Upper lobe of left lung (tissue), 6 donors: ENCODE results near the gene PTPRF. TPM values are rescaled to one million over a fixed set of nuclear protein-coding genes. Genes with fewer than 3 reads are reported as not detected.

Experiments used
- ATAC-seq, 2 donors: fragments of 200-7000 bp; cut with Tn5 transposase; one replicate each; pipeline ENCODE4 v1.9.1; 2022; ENCODE audit warnings: mild to moderate bottlenecking in 2 of 2, moderate library complexity in 2 of 2; ENCODE audit not compliant: low FRiP score in 2 of 2
- DNase-seq, 2 donors: peaks; one replicate each; pipeline ENCODE4 v3.0.0-alpha.2; 2019 to 2020
- H3K27ac ChIP-seq, 4 donors: fragments of 200-600 bp; sonication (generic); one replicate each; pipeline ENCODE4 v1.5.1; 2016 to 2019
- H3K27me3 ChIP-seq, 4 donors: fragments of 200-600 bp; sonication (generic); one replicate each; pipeline ENCODE4 v1.5.1; 2017 to 2019
- H3K36me3 ChIP-seq, 4 donors: fragments of 200-600 bp; sonication (generic); one replicate each; pipeline ENCODE4 v1.5.1; 2016 to 2019
- H3K4me1 ChIP-seq, 4 donors: fragments of 200-600 bp; sonication (generic); one replicate each; pipeline ENCODE4 v1.5.1; 2018 to 2019
- H3K4me3 ChIP-seq, 4 donors: fragments of 200-600 bp; sonication (generic); one replicate each; pipeline ENCODE4 v1.5.1; 2017 to 2019; ENCODE audit warnings: mild to moderate bottlenecking in 2 of 4, moderate library complexity in 1 of 4
- H3K9me3 ChIP-seq, 4 donors: fragments of 200-600 bp; sonication (generic); one replicate each; pipeline ENCODE4 v1.5.1; 2018 to 2019
- EP300 ChIP-seq, 4 donors: sonication (generic); formaldehyde crosslinking; IDR thresholded peaks; one replicate each; pipeline ENCODE4 v1.5.1; 2017; ENCODE audit warnings: antibody characterized with exemption in 4 of 4, control low read depth in 2 of 4
- POLR2A ChIP-seq, 4 donors: fragments of 450-650 bp; IDR thresholded peaks; one replicate each; pipeline ENCODE4 v1.5.1; 2016 to 2017; ENCODE audit warnings: antibody characterized with exemption in 4 of 4, mild to moderate bottlenecking in 2 of 4
- POLR2AphosphoS5 ChIP-seq, 2 donors: sonication (generic); formaldehyde crosslinking; IDR thresholded peaks; one replicate each; pipeline ENCODE4 v1.5.1; 2017; ENCODE audit warnings: antibody characterized with exemption in 2 of 2
- WGBS, 2 donors: methylation state at CpG; one replicate each; pipeline ENCODE4 v1.1.5; 2017 to 2018; 5-methylcytosine and 5-hydroxymethylcytosine counted together
- total RNA-seq, 6 donors: library from RNA; depleted of rRNA in 4 of 6; stranded (reverse); fragments of >200 nt in 4 of 6; gene quantifications; one replicate each; pipeline versions ENCODE4 v1.1.0 to v1.2.1, GENCODE V29; 2016 to 2021
- TF ChIP-seq, protein P1 (sequence below), 6 experiments: fragments of 450-650 bp in 4 of 6; fragments of 200-600 bp in 2 of 6; sonication (generic) in 2 of 6; IDR thresholded peaks; one replicate each; pipeline ENCODE4 v1.5.1; 2016 to 2019; ENCODE audit warnings: antibody characterized with exemption in 6 of 6
- donor health status: DM: no; HTN: no; CAD: no; lungs with moderate emphysema.
- donor health status: DM: no; HTN: yes; CAD: no; lungs with severe emphysema.

The PTPRF gene
- total RNA-seq, 6 donors from 2014 or later, result 133 to 201 (median 171) TPM

DNA sequence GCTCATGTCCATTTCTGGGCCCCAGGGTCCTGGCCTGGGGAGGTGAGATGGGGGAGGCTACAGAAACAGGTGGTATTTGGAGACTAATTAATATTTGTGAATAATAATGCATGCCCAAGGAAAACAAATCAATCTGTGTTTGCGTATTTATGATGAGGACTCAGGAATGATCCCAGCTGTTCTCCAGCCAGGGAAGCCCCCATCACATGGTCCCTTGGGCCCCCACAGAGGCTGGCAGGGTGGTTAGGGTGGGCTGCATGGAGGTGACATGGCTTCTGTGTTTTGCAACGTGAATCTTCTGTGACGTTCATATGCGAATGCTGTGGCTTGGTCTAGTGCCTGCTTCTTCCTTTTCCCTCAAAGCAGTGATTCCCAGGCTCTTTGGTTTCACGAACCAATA lies 10.5 kb downstream of the PTPRF start:
- ATAC-seq (no peak), DNase-seq (no peak)
- 78 to 86% methylated on average over 5 of the region's 5 CpGs for WGBS, 2 donors
- Histone ChIP-seq H3K27ac (peak overlapping the region; percentile 14 to 64 (median 36)), H3K36me3 (no peaks in the 10 kb centered on the region), H3K27me3 (no peaks in the 10 kb centered on the region), H3K4me1 (peaks cover 19 to 46% (median 29%) of the 10 kb centered on the region in 4 donors), H3K4me3 (no peak overlapping the region), H3K9me3 (no peaks in the 10 kb centered on the region)
- TF ChIP-seq, protein P1, sequence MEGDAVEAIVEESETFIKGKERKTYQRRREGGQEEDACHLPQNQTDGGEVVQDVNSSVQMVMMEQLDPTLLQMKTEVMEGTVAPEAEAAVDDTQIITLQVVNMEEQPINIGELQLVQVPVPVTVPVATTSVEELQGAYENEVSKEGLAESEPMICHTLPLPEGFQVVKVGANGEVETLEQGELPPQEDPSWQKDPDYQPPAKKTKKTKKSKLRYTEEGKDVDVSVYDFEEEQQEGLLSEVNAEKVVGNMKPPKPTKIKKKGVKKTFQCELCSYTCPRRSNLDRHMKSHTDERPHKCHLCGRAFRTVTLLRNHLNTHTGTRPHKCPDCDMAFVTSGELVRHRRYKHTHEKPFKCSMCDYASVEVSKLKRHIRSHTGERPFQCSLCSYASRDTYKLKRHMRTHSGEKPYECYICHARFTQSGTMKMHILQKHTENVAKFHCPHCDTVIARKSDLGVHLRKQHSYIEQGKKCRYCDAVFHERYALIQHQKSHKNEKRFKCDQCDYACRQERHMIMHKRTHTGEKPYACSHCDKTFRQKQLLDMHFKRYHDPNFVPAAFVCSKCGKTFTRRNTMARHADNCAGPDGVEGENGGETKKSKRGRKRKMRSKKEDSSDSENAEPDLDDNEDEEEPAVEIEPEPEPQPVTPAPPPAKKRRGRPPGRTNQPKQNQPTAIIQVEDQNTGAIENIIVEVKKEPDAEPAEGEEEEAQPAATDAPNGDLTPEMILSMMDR (IDR thresholded peaks at IDR 0.05), result no peak
- TF ChIP-seq POLR2AphosphoS5 (IDR thresholded peaks at IDR 0.05) (no peak), EP300 (IDR thresholded peaks at IDR 0.05) (no peak), POLR2A (IDR thresholded peaks at IDR 0.05) (no peak)

DNA sequence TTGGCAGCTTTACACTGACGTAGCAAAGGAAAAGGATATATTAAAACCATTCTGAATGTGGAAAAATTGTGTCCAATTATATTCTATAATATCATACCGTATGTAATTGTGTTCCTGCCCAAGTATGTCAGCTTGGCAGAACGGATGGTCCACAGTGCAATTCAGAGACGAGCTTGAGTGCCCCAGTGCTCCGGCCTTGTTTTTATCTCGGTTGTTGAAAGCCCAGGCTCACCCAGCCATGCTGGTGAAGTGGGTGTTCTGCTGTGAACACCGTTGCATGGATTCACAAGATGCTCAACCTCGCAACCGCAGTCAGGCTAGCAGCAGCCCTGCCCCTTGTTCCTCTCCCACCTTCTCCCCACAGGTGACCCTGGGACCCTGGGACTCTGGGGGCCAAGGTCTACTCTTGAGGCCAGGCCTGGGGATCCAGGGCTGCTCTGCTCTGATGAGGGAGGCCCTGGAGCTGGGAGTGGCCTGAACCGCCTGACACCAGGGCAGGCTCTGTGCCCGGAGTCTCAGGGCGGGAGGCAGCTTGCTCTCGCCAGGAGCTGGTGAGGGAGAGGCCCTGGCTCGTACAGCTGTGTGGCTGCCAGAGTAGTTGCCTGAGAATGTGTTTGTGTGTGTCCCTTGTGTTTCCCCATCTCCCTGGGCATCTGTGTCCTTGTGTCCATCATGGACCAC lies 11.2 kb downstream of the PTPRF start:
- Histone ChIP-seq H3K4me1 (peaks cover 19 to 46% (median 30%) of the 10 kb centered on the region in 4 donors), H3K36me3 (no peaks in the 10 kb centered on the region), H3K27me3 (no peaks in the 10 kb centered on the region), H3K27ac (peak overlapping the region; percentile 8 to 64 (median 46)), H3K4me3 (no peak overlapping the region), H3K9me3 (no peaks in the 10 kb centered on the region)
- 61 to 69% methylated on average over 12 to 14 of the region's 14 CpGs for WGBS, 2 donors
- TF ChIP-seq EP300 (IDR thresholded peaks at IDR 0.05) (no peak), POLR2AphosphoS5 (IDR thresholded peaks at IDR 0.05) (no peak), POLR2A (IDR thresholded peaks at IDR 0.05) (no peak)
- TF ChIP-seq, protein P1 (IDR thresholded peaks at IDR 0.05), result no peak
- peak; percentile 59 to 73 for ATAC-seq
- DNase-seq, result peak; percentile 82 to 83

GRCh38 chr1:43542527-43543458 lies 12.1 kb downstream of the PTPRF start:
- ATAC-seq (no peak), DNase-seq (no peak)
- TF ChIP-seq, protein P1 (IDR thresholded peaks at IDR 0.05), result no peak
- TF ChIP-seq POLR2A (IDR thresholded peaks at IDR 0.05), result no peak
- no peak for TF ChIP-seq POLR2AphosphoS5 (IDR thresholded peaks at IDR 0.05)
- TF ChIP-seq EP300 (IDR thresholded peaks at IDR 0.05), result no peak
- 85 to 91% methylated on average over 13 to 15 of the region's 15 CpGs for WGBS, 2 donors
- peaks cover 22 to 43% (median 26%) of the 10 kb centered on the region in 4 donors for H3K4me1 ChIP-seq
- H3K36me3 ChIP-seq, result no peaks in the 10 kb centered on the region
- H3K27me3 ChIP-seq, result no peaks in the 10 kb centered on the region
- no peak overlapping the region for H3K4me3 ChIP-seq
- peak overlapping the region; percentile 8 to 64 (median 46) for H3K27ac ChIP-seq
- no peaks in the 10 kb centered on the region for H3K9me3 ChIP-seq

GRCh38 chr1:43543567-43543966 lies 12.9 kb downstream of the PTPRF start:
- no peak for ATAC-seq

More at GRCh38 chr1:43543567-43543966, 12.9 kb downstream of the PTPRF start:
- 88 to 92% methylated on average over 8 of the region's 8 CpGs for WGBS, 2 donors
- Histone ChIP-seq H3K27me3 (no peaks in the 10 kb centered on the region), H3K27ac (peak overlapping the region in 1 of 4 donors; percentile 11), H3K36me3 (no peaks in the 10 kb centered on the region), H3K9me3 (no peaks in the 10 kb centered on the region), H3K4me1 (peaks cover 22 to 45% (median 31%) of the 10 kb centered on the region in 4 donors), H3K4me3 (no peak overlapping the region)
- DNase-seq, result no peak
- no peak for TF ChIP-seq POLR2AphosphoS5 (IDR thresholded peaks at IDR 0.05)
- TF ChIP-seq, protein P1 (IDR thresholded peaks at IDR 0.05), result no peak
- TF ChIP-seq EP300 (IDR thresholded peaks at IDR 0.05), result no peak
- TF ChIP-seq POLR2A (IDR thresholded peaks at IDR 0.05), result no peak
